ENCODE measurements around the gene CD209. TPM values are rescaled to one million over a fixed set of nuclear protein-coding genes. Genes with fewer than 3 reads are reported as not detected.

The CD209 gene
- total and polyA plus RNA-seq, 9 of the 15 experiments (the other 6 are each of a cell fraction or from before 2014, with no cell fraction given), result 0.01 TPM; not detected in 8

DNA sequence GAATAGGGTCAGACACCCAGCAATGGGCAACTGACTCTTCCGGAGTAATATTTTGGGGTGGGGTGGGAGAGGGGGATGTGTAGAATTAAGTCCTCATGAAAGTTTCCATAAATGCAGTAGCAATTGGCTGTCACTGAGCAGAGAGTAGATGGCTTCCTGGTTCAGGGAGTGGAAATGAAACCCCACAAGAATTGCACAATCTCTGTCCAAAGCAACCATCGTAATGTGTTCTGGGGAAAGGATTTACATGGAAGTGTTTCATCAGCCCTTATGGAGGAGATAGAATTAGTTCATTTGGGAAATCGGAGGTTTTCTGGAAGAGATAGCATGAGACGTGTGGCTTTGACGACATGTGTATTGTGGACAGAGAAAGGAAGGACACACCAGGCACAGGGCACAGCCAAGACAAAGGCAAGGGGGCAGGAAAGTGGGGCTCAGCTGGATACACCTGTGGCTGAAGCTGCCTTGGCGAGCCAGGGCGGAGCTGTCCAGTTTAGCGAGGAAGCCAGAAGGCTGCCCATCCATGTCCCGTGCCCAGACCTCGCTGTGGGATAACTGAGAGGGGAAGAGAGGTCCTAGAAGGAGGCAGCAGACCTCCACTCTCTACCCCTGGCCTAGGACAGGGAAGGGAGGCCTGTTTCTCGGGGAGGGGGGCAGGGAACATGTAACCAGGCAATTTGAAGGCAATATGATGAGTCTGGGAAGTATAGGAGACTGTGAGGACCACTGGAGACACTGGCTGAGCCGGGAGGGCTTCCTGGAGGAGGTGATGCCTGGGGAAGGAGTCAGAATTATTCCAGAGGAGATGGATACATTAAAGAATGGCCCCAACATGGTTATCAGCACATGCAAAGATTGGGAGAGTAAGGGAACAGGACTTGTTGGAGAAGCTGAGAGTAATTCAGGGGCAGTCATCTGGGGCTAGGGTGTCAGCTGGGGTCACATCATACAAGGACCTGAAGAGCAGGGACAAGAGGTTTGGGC lies 12.8 kb downstream of the CD209 start:
- ATAC-seq (no peak), DNase-seq (ENCODE audit: extremely low read depth in 1 of 4, low spot score in 3 of 4) (no peak), FAIRE-seq (no peak)
- Histone ChIP-seq H3K36me3 (ENCODE audit: control insufficient read depth, insufficient read depth, low read length) (no peaks in the 10 kb centered on the region), H3K4me3 (no peak overlapping the region), H3K27ac (ENCODE audit: extremely low read depth, low read depth, low read length) (no peak overlapping the region), H3K27me3 (ENCODE audit: control insufficient read depth in 2 of 2, insufficient read depth in 2 of 2, low read length in 2 of 2) (peaks cover 10 to 23% of the 10 kb centered on the region in 2 experiments; a peak in 4 of 5 replicates), H2AFZ (ENCODE audit: low read depth, low read length) (no peak overlapping the region), H3K9me3 (replicated peaks; ENCODE audit: control insufficient read depth, insufficient read depth, low read depth, low read length) (no peaks in the 10 kb centered on the region), H3K9ac (ENCODE audit: insufficient read depth in 1 of 2, low read depth in 2 of 2, low read length in 2 of 2) (no peak overlapping the region), H3K4me2 (ENCODE audit: insufficient read depth, low read length) (no peak overlapping the region), H3K4me1 (replicated peaks in 1 of 2; ENCODE audit: control insufficient read depth in 2 of 2, insufficient read depth in 2 of 2, low read length in 2 of 2) (peaks cover 0 to 16% of the 10 kb centered on the region in 2 experiments; a peak in 2 of 5 replicates), H3K79me2 (ENCODE audit: control insufficient read depth, insufficient read depth, low read length) (no peaks in the 10 kb centered on the region), H4K20me1 (replicated peaks; ENCODE audit: control insufficient read depth, insufficient read depth, low read length) (0 out of 2 replicates have a peak, but pooled peaks cover under 1% of the 10 kb centered on the region), H3K9me1 (ENCODE audit: control insufficient read depth, insufficient read depth, low read length) (no peaks in the 10 kb centered on the region)
- POLR2A ChIA-PET, result interaction anchor here (0.5 to 0.8 kb wide), 2 partner anchors 13 to 44 kb away, joined by 3 read pairs; partner anchors contain the start of gene CD209
- 4% methylated on average over 11 of the region's 12 CpGs for WGBS (ENCODE audit: insufficient coverage, low coverage, missing lambda C conversion rate)
- intact Hi-C loops (cut with micrococcal nuclease) (no loop called here), in situ Hi-C loops (cut with MboI) (no loop called here)
- no TSS peak for BruUV-seq (replicated peaks)
- CTCF ChIA-PET (ENCODE audit: low intra/inter-chr PET ratio), result no interaction called here
- TF ChIP-seq, protein P1, sequence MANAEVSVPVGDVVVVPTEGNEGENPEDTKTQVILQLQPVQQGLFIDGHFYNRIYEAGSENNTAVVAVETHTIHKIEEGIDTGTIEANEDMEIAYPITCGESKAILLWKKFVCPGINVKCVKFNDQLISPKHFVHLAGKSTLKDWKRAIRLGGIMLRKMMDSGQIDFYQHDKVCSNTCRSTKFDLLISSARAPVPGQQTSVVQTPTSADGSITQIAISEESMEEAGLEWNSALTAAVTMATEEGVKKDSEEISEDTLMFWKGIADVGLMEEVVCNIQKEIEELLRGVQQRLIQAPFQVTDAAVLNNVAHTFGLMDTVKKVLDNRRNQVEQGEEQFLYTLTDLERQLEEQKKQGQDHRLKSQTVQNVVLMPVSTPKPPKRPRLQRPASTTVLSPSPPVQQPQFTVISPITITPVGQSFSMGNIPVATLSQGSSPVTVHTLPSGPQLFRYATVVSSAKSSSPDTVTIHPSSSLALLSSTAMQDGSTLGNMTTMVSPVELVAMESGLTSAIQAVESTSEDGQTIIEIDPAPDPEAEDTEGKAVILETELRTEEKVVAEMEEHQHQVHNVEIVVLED (CRISPR knock-in tag; IDR thresholded peaks at IDR 0.05), result no peak
- TF ChIP-seq, protein P2, sequence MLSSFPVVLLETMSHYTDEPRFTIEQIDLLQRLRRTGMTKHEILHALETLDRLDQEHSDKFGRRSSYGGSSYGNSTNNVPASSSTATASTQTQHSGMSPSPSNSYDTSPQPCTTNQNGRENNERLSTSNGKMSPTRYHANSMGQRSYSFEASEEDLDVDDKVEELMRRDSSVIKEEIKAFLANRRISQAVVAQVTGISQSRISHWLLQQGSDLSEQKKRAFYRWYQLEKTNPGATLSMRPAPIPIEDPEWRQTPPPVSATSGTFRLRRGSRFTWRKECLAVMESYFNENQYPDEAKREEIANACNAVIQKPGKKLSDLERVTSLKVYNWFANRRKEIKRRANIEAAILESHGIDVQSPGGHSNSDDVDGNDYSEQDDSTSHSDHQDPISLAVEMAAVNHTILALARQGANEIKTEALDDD (IDR thresholded peaks at IDR 0.05), result no peak
- TF ChIP-seq CHD1 (IDR thresholded peaks at IDR 0.05; ENCODE audit: low read length) (no peak), FOXJ2 (tag; IDR thresholded peaks at IDR 0.05) (no peak), MAFF (IDR thresholded peaks at IDR 0.05; ENCODE audit: low read length) (no peak), CEBPB (tag; IDR thresholded peaks at IDR 0.05) (peak; percentile 86), HDAC2 (IDR thresholded peaks at IDR 0.05) (no peak), DNMT1 (IDR thresholded peaks at IDR 0.05) (no peak), ZFP36 (IDR thresholded peaks at IDR 0.05; ENCODE audit: low read depth, low read length, partially characterized antibody) (peak; percentile 82), STAT5A (IDR thresholded peaks at IDR 0.05; ENCODE audit: borderline replicate concordance, low read length) (no peak), NFATC3 (IDR thresholded peaks at IDR 0.05) (no peak), OTX1 (CRISPR knock-in tag; IDR thresholded peaks at IDR 0.05) (no peak), SPI1 (IDR thresholded peaks at IDR 0.05; ENCODE audit: borderline replicate concordance, low read depth, low read length) (no peak), BCL6 (CRISPR knock-in tag; IDR thresholded peaks at IDR 0.05) (no peak), CEBPG (CRISPR knock-in tag; IDR thresholded peaks at IDR 0.05) (0 out of 2 replicates have a peak, but pooled peaks have one; percentile 35), CEBPG (tag; conservative IDR thresholded peaks at IDR 0.05 in 1 of 2, IDR thresholded peaks at IDR 0.05 in 1 of 2) (peak; percentile 50 to 89; a peak in 3 of 4 replicates)
- TF ChIP-seq, protein P3, sequence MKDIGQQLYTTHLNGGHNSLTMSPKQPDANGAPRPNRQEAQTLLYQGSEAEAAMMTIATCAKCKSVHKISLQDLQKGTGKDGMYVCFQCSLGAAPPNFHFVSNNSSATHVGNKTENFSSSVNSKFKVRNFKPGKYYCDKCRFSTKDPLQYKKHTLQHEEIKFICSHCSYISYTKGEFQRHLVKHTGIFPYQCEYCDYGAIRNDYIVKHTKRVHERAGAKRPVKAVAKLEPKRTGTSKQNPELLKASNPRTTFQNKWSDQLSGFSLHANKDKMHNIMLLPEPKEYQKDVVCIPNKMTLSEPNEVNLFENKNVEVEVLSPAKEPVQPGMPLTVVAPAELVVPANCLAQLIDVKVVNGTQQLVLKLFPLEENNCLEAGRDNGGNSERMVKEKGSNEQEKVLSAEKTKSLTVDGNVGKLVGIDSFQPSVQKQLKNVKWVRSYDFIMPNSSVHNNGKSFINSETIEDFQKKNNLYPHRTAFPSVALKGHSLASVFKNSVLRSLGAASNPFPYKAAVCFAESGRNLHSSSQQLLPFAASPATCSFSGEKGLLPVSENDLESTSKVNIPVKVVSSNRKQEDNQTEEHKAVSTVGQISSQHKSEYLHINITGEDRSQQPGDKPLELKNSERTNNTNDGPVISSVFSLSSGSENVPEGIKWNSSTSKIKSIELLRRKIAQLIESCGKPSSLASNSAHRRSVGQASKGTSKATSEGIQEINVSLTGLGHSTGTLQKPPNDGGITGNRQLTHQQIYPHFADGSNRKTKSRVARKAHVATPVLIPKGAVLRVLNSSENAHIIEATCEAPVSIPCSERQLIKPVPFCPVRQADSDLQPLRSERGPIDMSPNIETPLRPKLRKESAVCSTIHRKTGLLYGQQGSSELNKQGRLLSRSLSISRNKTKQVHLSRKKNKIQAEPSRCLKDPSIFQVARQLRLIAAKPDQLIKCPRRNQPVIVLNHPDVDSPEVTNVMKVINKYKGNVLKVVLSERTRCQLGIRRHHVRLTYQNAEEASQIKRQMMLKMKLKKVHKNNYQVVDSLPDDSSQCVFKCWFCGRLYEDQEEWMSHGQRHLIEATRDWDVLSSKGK (CRISPR knock-in tag; IDR thresholded peaks at IDR 0.05), result no peak

Measured in K562 (cell line).